GM21737 (cell line): ENCODE results near the gene TM7SF3.

Experiments
- ATAC-seq: cut with Tn5 transposase; IDR thresholded peaks from one replicate; pipeline ENCODE4 v1.9.1; 2021; ENCODE audit warnings: mild to moderate bottlenecking, moderate library complexity; ENCODE audit not compliant: unreplicated experiment

TM7SF3 gene

GRCh38 chr12:27015730-27016076, 1.5 kb upstream of the TM7SF3 start:
- no peak for ATAC-seq

DNA sequence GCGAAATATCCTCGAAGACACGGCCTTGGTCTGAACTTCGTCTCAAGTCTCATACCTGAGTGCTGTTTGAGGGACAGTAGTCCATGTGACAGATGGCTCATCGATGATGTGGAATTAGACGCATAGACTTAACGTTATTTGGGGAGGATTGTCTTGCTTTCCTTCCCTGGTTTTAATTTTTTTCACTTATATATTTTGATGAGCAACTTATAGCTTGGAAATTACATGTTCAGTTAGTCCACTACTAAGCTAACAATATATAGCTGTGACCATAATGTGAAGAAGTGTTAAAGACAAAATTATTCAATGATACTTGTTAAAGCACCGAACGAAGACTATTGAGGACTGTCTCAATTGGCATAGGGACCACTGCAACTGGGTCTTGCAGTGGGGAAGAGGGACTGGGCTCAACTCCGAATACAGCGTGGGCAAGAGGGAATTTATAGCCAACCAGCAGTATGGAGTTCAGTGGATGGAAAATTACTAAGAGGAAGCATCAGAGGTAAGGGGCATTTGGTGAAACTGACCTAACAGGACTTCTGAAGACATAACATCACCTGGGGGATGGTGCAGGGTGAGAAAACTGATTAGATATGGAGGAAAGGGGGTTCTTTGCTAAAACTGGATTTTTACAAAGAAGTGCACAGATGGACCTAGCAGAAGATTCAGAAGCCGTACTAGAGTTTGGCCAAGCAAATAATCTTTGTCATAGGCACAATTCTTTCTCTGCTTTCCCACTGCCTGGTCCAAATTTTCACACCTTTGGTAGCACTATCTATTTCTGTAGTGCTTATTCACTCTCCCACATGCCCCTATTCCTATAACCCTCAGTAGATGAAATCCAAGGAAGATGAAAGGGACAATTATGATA, 910 bp upstream of the TM7SF3 start:
- ATAC-seq: no peak

- ATAC-seq: peak; percentile 6
These were observed 536 bp downstream of the TM7SF3 start for GRCh38 chr12:27013611-27014084.

DNA sequence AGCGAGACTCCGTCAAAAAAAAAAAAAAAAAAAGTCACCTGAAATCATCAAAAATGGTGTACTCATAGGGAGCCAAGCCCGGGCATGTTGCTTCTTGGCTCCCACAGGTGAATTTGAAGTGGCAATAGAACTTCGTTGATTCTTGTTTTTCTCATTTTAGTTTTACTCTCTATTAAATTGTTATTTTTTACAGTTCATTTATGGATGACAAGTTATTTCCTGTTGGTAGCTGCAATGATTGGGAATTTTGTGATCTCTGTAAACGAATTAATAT, 1.3 kb downstream of the TM7SF3 start:
- no peak for ATAC-seq

DNA sequence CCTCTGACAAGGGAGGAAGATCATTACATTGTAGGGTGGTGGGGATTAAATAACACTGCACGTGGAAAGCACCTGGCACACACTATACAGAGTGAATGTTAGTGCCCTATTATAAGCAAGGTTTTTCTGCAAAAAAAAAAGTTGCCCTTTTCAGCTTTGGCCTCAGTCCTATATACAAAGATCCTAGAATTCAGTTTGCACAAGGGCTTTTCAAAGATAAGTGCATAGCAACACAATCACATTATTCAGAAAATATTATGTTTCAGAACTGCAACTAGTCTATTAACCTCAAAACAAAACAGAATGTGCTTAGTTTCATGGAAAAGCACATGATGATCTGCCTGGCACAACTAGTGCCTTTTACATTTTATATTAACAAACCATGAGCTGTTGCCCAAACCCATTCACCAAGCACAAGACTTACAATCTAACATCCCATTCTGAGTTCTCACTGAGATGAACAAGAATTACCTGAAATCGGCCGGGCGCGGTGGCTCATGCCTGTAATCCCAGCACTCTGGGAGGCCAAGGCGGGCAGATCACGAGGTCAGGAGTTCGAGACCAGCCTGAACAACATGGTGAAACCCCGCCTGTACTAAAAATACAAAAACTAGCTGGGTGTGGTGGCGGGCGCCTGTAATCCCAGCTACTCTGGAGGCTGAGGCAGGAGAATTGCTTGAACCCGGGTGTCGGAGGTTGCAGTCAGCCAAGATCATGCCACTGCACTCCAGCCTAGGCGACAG, 1.8 kb downstream of the TM7SF3 start:
- ATAC-seq: no peak

- ATAC-seq: no peak
These were observed 4.3 kb downstream of the TM7SF3 start for GRCh38 chr12:27009881-27010301.

- ATAC-seq: no peak
These were observed 6.1 kb downstream of the TM7SF3 start for GRCh38 chr12:27008081-27008480.

DNA sequence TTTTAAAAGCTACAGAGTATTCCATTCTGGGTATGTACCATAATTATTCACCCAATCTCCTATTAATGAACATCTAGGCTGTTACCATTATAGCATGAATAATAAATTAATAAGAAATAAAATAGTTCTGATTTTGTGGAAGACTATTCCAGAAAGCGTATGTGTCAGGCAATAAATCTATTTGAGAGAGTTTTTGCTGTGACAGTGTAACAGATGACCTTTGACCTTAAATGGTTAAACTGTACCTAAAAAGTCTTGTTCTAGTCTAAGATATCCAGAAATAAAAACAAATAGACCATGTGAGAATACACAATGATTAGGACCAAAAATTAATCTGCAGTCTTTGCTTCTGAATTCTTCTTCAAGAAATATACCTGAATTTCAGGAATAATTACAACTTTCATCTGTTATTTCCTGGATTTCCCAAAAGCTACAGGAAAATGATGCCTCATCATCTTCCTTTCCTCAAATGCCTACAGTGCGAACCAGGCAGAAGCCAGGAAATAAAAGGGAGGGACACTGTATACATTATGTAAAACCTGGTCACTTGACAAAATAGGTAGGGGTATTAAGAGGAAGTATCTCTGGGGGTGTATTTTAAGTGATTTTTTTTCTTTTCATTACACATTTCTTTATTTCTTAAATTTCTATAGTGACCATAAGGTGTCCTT, 7.3 kb downstream of the TM7SF3 start:
- ATAC-seq: no peak

DNA sequence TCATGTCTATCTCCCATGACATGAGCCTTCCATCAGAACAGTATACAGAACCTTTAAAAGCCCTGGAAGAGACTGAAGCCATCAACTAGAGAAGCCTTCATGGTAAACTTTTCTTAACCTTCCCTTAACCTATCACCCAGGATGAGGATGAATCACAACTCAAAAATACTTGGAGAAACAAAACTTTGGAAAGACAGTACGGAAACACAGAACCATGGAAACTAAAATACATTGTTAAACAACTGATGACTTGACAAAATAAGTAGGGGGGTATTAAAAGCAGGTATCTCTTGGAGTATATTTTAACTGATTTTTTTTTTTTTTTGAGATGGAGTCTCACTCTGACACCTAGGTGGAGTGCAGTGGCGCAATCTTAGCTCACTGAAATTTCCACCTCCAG, 8.7 kb downstream of the TM7SF3 start:
- no peak for ATAC-seq

GRCh38 chr12:27003421-27004381, 10.5 kb downstream of the TM7SF3 start:
- ATAC-seq: no peak

- ATAC-seq: no peak
These were observed 12.0 kb downstream of the TM7SF3 start for GRCh38 chr12:27002141-27002540.

- no peak for ATAC-seq
These were observed 12.5 kb downstream of the TM7SF3 start for GRCh38 chr12:27001663-27002062.

GRCh38 chr12:27000961-27001360, 13.2 kb downstream of the TM7SF3 start:
- ATAC-seq: no peak

DNA sequence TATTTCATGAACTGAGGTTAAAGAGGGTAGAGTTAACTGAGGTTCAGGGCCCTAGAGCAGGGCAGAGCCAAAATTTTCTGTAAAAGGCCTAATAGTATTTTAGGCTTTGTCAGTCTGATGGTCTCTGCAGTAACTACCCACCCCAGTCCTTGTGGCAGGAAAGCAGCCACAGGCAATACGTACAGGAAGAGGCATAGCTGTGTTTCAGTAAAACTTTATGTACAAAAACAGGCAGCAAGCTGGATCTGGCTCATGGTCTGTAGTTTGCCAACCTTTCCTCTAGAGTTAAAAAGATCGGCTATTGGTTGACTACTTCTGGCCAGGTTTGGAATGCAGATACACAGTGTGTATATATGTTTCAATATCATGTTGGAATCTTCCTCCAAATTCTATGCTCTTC, 17.2 kb downstream of the TM7SF3 start:
- no peak for ATAC-seq

GRCh38 chr12:26995706-26996105, 18.5 kb downstream of the TM7SF3 start:
- ATAC-seq: no peak

GRCh38 chr12:26994109-26994508, 20.1 kb downstream of the TM7SF3 start:
- ATAC-seq: no peak

- no peak for ATAC-seq
These were observed 22.4 kb downstream of the TM7SF3 start for GRCh38 chr12:26991826-26992225.

- no peak for ATAC-seq
These were observed 24.3 kb downstream of the TM7SF3 start for GRCh38 chr12:26989873-26990272.

- ATAC-seq: no peak
These were observed 25.5 kb downstream of the TM7SF3 start for GRCh38 chr12:26988703-26989102.

DNA sequence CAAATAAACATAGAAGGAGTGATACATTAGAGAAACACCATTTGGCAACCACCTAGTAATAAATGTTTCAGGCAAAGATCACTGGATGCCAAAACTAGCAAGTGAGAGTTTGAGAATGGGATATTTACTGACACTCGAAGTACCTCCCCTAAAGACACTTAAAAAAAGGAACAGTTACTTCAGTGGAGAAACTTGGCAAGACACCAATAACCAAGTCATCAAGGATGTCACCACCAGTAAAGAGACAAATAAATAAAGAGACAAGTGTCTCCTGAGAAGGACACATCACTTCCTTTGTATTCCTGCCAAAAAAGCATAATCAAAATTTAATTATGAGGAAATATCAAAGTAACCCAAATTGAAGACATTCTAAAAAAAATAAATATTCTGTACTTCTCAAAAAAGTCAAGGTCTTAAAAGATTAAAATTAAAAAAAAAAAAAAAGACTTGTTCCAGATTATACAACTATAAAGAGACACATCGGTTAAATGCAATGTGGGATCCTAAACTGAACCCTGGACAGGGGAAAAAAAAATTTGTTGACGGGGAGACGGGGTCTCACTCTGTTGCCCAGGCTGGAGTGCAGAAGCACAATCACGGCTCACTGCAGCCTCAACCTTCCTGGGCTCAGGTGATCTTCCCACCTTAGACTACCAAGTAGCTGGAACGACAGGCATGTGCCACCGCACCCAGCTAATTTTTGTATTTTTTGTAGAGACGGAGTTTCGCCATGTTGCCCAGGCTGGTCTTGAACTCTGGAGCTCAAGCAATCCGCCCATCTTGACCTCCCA, 26.4 kb downstream of the TM7SF3 start:
- ATAC-seq: no peak
